GM12892 (cell line): ENCODE data around the gene GALNTL6.

Source experiments
- DNase-seq: peaks from one replicate; pipeline ENCODE4 v3.0.0; 2011; ENCODE audit not compliant: insufficient read length
- FAIRE-seq: peaks from 2 replicates; lab custom pipeline; 2011; peaks lifted over from hg19 to GRCh38; lab: Jason Lieb, UNC
- POLR2A ChIP-seq: IDR thresholded peaks from 2 replicates; pipeline ENCODE4 v1.6.1; 2011; ENCODE audit warnings: low read depth, low read length, control low read depth
- POLR2AphosphoS5 ChIP-seq: IDR thresholded peaks from 2 replicates; pipeline ENCODE4 v1.6.1; 2011; ENCODE audit warnings: low read depth, low read length, control low read depth
- TAF1 ChIP-seq: IDR thresholded peaks from 2 replicates; pipeline ENCODE4 v1.6.1; 2011; ENCODE audit warnings: low read depth, mild to moderate bottlenecking, control low read depth, low read length, borderline replicate concordance

The GALNTL6 gene

GRCh38 chr4:172657081-172657480 lies 843.9 kb downstream of the GALNTL6 start:
- TF ChIP-seq POLR2AphosphoS5 (no peak), TAF1 (no peak), POLR2A (no peak)
- no peak for FAIRE-seq
- DNase-seq: no peak

GRCh38 chr4:172660251-172660650 lies 847.0 kb downstream of the GALNTL6 start:
- no peak for FAIRE-seq
- DNase-seq: no peak
- TF ChIP-seq TAF1 (no peak), POLR2A (no peak), POLR2AphosphoS5 (no peak)

DNA sequence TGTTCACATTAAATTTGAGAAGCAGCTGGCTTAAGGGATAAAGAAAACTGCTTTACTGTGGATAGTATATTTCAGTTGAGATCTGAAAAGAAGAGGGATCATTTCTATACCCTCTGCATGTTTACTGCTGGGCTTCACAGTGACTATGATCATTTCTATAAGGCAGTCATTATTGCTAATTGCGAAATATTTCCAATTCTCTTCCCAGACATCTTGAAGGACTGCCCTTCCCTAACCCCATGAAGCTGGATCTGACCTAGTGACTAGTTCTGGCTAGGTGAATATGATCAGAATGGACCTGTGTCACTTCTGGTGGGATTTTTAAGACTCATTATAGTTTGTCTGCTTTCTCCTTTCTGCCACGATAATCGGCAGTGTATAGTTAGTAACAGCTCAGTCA lies 848.9 kb downstream of the GALNTL6 start:
- DNase-seq (no peak), FAIRE-seq (no peak)
- TF ChIP-seq POLR2AphosphoS5: no peak
- TF ChIP-seq TAF1: no peak
- TF ChIP-seq POLR2A: no peak

DNA sequence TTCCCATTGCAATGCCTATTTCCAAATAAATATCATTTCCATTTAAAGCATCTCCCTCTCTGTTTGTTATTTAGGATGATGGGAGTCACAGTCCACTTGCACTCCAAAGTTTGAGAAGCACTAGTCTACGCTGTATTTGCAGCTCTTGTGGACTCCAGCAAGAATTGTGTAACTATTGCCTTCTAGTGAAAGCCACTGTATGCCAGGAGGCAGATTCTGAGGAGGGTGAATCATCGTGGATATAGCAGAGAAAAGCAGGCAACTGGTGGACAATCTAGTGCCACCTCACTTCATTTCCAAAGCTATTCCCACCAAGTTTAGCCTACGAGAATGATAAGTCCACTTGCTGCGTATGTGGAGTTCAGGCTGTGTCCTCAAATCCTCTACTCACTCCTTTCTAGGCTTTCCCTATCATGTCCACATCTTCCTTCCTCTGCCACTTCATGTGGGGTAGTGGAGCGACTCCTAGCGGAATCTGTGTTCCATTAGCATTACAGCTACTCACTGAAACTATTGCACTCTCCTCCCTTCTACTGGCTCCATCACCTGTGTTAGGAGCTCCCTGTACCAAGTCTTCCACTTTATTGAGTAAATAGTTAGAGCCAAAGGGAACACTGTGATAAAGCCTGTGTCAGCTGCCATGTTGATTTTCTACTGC lies 853.6 kb downstream of the GALNTL6 start:
- TF ChIP-seq TAF1: no peak
- FAIRE-seq (no peak), DNase-seq (no peak)

DNA sequence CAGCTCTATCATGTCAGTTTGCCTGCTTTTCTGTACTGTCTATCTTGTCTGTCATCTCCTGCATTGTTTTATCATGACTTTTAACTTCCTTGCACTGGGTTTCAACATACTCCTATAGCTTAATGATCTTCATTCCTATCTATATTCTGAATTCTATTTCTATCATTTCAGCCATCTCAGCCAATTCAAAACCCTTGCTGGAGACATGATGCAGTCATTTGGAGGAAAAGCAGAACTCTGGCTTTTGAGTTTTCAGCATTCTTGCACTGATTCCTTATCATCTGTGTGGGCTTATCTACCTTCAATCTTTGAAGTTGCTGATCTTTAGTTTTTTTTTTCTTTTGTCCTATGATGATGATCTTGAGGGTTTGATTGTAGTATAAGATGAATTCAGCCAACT lies 861.6 kb downstream of the GALNTL6 start:
- FAIRE-seq: no peak
- TF ChIP-seq POLR2A: no peak
- no peak for TF ChIP-seq TAF1
- TF ChIP-seq POLR2AphosphoS5: no peak
- no peak for DNase-seq

GRCh38 chr4:172675232-172675631 lies 862.0 kb downstream of the GALNTL6 start:
- DNase-seq (no peak), FAIRE-seq (no peak)
- no peak for TF ChIP-seq POLR2AphosphoS5
- TF ChIP-seq POLR2A: no peak
- TF ChIP-seq TAF1: no peak

DNA sequence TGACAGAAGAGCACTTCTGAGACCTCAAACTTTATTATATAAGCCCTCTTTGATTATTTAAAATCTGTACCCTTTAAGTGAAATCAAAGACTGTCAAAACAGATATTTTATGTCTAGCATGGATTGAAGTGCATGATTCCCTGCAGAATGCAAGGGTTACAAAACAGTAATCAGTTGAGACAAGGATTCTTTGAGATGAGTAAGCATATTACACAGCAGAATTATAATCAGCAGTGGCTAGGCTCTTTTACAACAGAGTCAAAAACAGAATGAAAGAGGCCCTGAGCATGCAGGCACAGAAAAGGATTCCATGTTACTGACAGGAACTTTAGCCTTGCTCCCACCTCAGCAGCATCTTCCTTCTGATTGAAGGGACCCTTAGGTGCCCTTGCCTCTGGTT lies 867.5 kb downstream of the GALNTL6 start:
- DNase-seq (no peak), FAIRE-seq (no peak)
- TF ChIP-seq TAF1 (no peak), POLR2A (no peak), POLR2AphosphoS5 (no peak)

GRCh38 chr4:172683021-172683420 lies 869.8 kb downstream of the GALNTL6 start:
- no peak for TF ChIP-seq TAF1
- no peak for TF ChIP-seq POLR2A
- TF ChIP-seq POLR2AphosphoS5: no peak
- DNase-seq (no peak), FAIRE-seq (no peak)

DNA sequence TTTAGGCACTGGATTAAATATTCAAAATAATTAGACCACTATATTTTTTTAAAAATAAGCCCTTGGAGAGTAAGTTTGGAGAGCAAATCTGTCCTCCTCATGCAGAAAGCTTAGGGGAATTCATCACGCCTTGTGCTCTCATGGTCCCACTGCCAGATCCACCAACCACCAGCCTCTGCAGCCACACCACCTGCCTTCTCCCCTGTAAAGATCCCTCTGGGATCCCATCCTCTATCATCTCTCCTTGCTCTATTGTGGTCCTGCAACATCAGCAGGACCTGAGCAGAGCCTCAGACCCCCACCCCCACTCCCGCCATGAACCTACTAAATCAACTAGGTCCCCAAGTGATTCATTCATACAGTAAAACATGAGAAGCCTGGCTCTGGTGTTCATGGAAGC lies 872.8 kb downstream of the GALNTL6 start:
- FAIRE-seq (no peak), DNase-seq (no peak)
- no peak for TF ChIP-seq POLR2AphosphoS5
- TF ChIP-seq TAF1: no peak
- no peak for TF ChIP-seq POLR2A

DNA sequence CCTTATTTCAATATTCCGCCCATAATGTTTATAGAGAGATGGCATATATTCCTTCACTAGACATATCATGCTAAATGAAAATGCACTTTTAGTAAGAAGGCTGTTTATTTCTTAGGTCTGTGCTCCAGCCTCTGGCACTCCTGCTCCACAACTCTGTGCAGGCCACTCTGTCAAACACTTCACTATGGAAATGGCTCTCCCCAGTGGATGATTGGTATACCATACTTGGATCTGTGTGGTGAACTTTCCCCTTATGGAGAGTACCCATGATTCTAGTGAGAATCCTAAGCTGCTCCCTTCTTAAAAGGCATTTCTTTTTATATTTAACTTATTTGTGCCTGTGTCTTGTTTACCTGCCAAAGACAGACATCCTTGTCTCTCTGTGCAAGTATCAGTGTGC lies 875.3 kb downstream of the GALNTL6 start:
- FAIRE-seq (no peak), DNase-seq (no peak)
- TF ChIP-seq POLR2A: no peak
- no peak for TF ChIP-seq TAF1
- TF ChIP-seq POLR2AphosphoS5: no peak

GRCh38 chr4:172691552-172691951 lies 878.3 kb downstream of the GALNTL6 start:
- FAIRE-seq: no peak
- TF ChIP-seq TAF1 (no peak), POLR2AphosphoS5 (no peak), POLR2A (no peak)
- DNase-seq: no peak

DNA sequence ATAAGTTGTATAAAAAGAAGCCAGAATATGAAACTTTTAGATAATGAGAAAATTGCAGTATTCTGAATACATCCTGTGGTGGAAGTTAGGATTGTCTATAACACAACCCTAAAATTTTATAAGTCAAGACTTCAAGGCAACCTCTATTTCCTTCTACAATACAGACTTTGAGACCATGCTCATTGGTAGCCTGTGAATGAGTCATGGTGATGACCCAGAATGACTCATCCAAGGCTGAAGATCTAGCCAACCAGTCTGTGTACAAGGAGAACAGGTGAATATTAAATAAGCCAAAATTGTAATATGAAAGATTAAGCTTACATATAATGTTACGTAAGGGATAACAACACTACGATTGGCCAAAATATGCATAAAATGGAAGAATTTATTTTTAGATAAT lies 879.5 kb downstream of the GALNTL6 start:
- TF ChIP-seq POLR2AphosphoS5 (no peak), TAF1 (no peak), POLR2A (no peak)
- DNase-seq (no peak), FAIRE-seq (no peak)
